Endothelial cell of umbilical vein (primary cell): ENCODE measurements around the gene ZP1. TPM values are rescaled to one million over a fixed set of nuclear protein-coding genes. Genes with fewer than 3 reads are reported as not detected.

ENCODE experiments used
- BruUV-seq: library from RNA; stranded (reverse); fragments of 400-500 nt; replicated peaks from 2 replicates; lab custom pipeline; 2021; lab: Mats Ljungman, UMichigan
- CTCF ChIA-PET: fragments of 300-600, 350-600 bp; sonication (Branson Sonifier 250); formaldehyde crosslinking; loops from one replicate; lab custom pipeline; 2021; ENCODE audit warnings: antibody characterized with exemption, inconsistent platforms; lab: Charles Lee
- POLR2A ChIA-PET: fragments of 300-600, 350-600 bp; sonication (Branson Sonifier 250); formaldehyde crosslinking; loops from one replicate; lab custom pipeline; 2021; ENCODE audit warnings: antibody characterized with exemption, inconsistent platforms; lab: Charles Lee
- DNase-seq: peaks from one replicate; pipeline ENCODE4 v3.0.0-alpha.2; 2011; ENCODE audit warnings: low read depth, low spot score
- FAIRE-seq: peaks from 2 replicates; lab custom pipeline; 2011; peaks lifted over from hg19 to GRCh38; lab: Jason Lieb, UNC
- H2AFZ ChIP-seq: 2 replicates; pipeline ENCODE4 v1.6.0; 2012; ENCODE audit warnings: low read depth, low read length, control low read depth, inconsistent platforms
- H3K27ac ChIP-seq: 2 replicates; pipeline ENCODE4 v1.5.1; 2011; ENCODE audit warnings: low read depth, mild to moderate bottlenecking, control low read depth, low read length, moderate library complexity; ENCODE audit not compliant: insufficient read depth
- H3K27me3 ChIP-seq, 2 experiments: 2 replicates each; pipeline versions ENCODE4 v1.6.0 to v1.6.1; 2011; ENCODE audit warnings: low read length in 2 of 2, mixed read lengths in 1 of 2; ENCODE audit not compliant: control insufficient read depth in 2 of 2, insufficient read depth in 2 of 2
- H3K36me3 ChIP-seq, 2 experiments: 2 replicates in 1 of 2; 3 replicates in 1 of 2; pipeline ENCODE4 v1.5.1; 2011; ENCODE audit warnings: low read length in 2 of 2, mild to moderate bottlenecking in 1 of 2, moderate library complexity in 1 of 2; ENCODE audit not compliant: control insufficient read depth in 2 of 2, insufficient read depth in 2 of 2; ENCODE audit errors: extremely low read depth in 1 of 2
- H3K4me1 ChIP-seq: 3 replicates; pipeline ENCODE4 v1.5.1; 2011; ENCODE audit warnings: mild to moderate bottlenecking, low read length; ENCODE audit not compliant: control insufficient read depth, insufficient read depth; ENCODE audit errors: extremely low read depth
- H3K4me2 ChIP-seq: 2 replicates; pipeline ENCODE4 v1.6.1; 2011; ENCODE audit warnings: low read length, control low read depth, mixed read lengths; ENCODE audit not compliant: insufficient read depth
- H3K4me3 ChIP-seq, 3 experiments: fragments of 200-600 bp in 1 of 3; sonication (generic), shearing (Covaris generic) in 1 of 3; replicated peaks in 1 of 3; 2 replicates each; pipeline ENCODE4 v1.5.1; 2011 to 2016; ENCODE audit warnings: control low read depth in 3 of 3, low read length in 3 of 3, mild to moderate bottlenecking in 2 of 3, inconsistent platforms in 1 of 3, low read depth in 1 of 3, moderate library complexity in 1 of 3; ENCODE audit not compliant: insufficient read depth in 1 of 3
- H3K79me2 ChIP-seq: 2 replicates; pipeline ENCODE4 v1.6.0; 2012; ENCODE audit warnings: low read length, inconsistent platforms; ENCODE audit not compliant: control insufficient read depth, insufficient read depth
- H3K9ac ChIP-seq: replicated peaks from 2 replicates; pipeline ENCODE3; 2011; ENCODE audit warnings: low read length, control low read depth; ENCODE audit not compliant: insufficient read depth; ENCODE audit errors: extremely low read depth
- H3K9me1 ChIP-seq: replicated peaks from 3 replicates; pipeline ENCODE4 v1.6.0; 2011; ENCODE audit warnings: mild to moderate bottlenecking, low read length; ENCODE audit not compliant: control insufficient read depth, insufficient read depth; ENCODE audit errors: extremely low read depth
- H3K9me3 ChIP-seq: replicated peaks from 2 replicates; pipeline ENCODE4 v1.5.1; 2012; ENCODE audit warnings: low read length, inconsistent platforms; ENCODE audit not compliant: control insufficient read depth, insufficient read depth
- H4K20me1 ChIP-seq: replicated peaks from 2 replicates; pipeline ENCODE3; 2011; ENCODE audit warnings: mild to moderate bottlenecking, low read length; ENCODE audit not compliant: control insufficient read depth, insufficient read depth; ENCODE audit errors: extremely low read depth
- EZH2 ChIP-seq: IDR thresholded peaks from 2 replicates; pipeline ENCODE4 v1.6.1; 2012; ENCODE audit warnings: borderline replicate concordance, low read depth, mild to moderate bottlenecking, moderate library complexity, low read length, inconsistent platforms; ENCODE audit not compliant: severe bottlenecking
- JUN ChIP-seq: IDR thresholded peaks from 2 replicates; pipeline ENCODE4 v1.6.1; 2011; ENCODE audit warnings: borderline replicate concordance, low read depth; ENCODE audit not compliant: insufficient read length, insufficient read depth
- MYC ChIP-seq: IDR thresholded peaks from one replicate; pipeline ENCODE4 v1.6.1; 2011; ENCODE audit warnings: mild to moderate bottlenecking, low read depth, low read length
- POLR2A ChIP-seq: IDR thresholded peaks from 2 replicates; pipeline ENCODE4 v1.6.1; 2012; ENCODE audit warnings: low read depth, mild to moderate bottlenecking, control low read depth, low read length
- POLR2AphosphoS5 ChIP-seq: IDR thresholded peaks from 2 replicates; pipeline ENCODE4 v1.6.1; 2012; ENCODE audit warnings: low read depth, mild to moderate bottlenecking, control low read depth, low read length, moderate library complexity; ENCODE audit not compliant: insufficient read depth
- dilution Hi-C: fragments of 300-500 bp; cut with MboI; formaldehyde crosslinking; loops from one replicate; pipeline ENCODE4 v1.15.0; 2019; ENCODE audit warnings: low sequenced_read_pairs; ENCODE audit not compliant: extremely low pct_ligation_motif_present
- intact Hi-C: fragments of 100-400 bp; cut with micrococcal nuclease; formaldehyde crosslinking; loops from one replicate; pipeline ENCODE4 v1.10.0; 2022
- polyA plus RNA-seq, 4 experiments: library from polyadenylated mRNA; depleted of rRNA in 3 of 4; stranded (reverse) in 3 of 4; unstranded in 1 of 4; fragments of >200 nt; gene quantifications; 2 replicates each; pipeline versions ENCODE4 v1.2.1 to v1.2.3, GENCODE V29; 2011 to 2012; ENCODE audit warnings: missing spikeins in 1 of 4
- total RNA-seq: library from RNA; stranded (reverse); gene quantifications from 2 replicates; pipeline ENCODE4 v1.2.3, GENCODE V29; 2021
- TF ChIP-seq, protein P1 (sequence below), 2 donors: IDR thresholded peaks; 1 replicate in 1 of 2; 2 replicates in 1 of 2; pipeline ENCODE4 v1.5.1; 2011; ENCODE audit warnings: low read length in 2 of 2, mild to moderate bottlenecking in 2 of 2, moderate library complexity in 2 of 2, control low read depth in 1 of 2, inconsistent platforms in 1 of 2, low read depth in 1 of 2; ENCODE audit not compliant: insufficient read depth in 1 of 2; ENCODE audit errors: extremely low read depth in 1 of 2
- TF ChIP-seq, protein P2 (sequence below): IDR thresholded peaks from 2 replicates; pipeline ENCODE4 v1.6.1; 2011; ENCODE audit not compliant: insufficient read depth, insufficient read length

The ZP1 gene
- total and polyA plus RNA-seq, 2 donors (not counting 3 experiments of a cell fraction or from before 2014, with no cell fraction given), result not detected

DNA sequence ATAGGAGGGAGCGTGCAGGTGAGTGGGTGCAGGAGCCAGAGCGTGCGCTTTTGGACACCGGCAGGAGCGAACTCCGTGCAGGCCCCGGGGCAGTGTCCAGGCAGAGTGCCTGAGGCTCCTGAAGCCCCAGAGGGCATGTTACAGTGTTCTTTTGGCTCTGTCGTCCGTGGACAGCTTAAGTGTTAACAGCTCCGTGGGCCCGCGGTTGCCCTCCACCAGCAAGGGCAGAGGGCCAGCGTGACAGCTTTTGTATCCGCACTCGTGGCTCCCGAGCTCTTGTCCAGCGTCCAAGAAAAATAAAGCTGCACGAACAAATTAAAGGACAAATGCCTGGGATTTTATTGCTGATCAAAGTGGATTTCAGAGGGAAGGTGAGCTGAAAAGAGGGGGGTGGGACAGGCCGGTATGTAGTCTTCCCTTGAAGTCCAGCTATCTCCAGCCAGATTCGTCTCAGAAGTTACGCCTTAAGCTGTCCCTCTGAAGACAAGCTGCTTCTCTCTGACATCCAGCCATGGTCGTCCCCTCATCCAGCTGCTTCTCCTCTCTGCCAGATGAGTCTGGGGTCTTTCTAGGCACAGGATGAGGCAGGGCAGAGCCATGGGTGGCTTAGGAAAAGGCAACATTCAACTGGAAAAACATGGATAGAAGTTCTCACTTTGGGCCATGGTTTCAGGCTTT lies 45.6 kb downstream of the ZP1 start:
- CTCF ChIA-PET, result interaction anchor here (0.9 to 4.8 kb wide), 10 partner anchors 8 to 240 kb away, joined by 3 to 32 read pairs (median 4); no protein-coding TSS in a partner anchor
- no peaks in the 10 kb centered on the region for H4K20me1 ChIP-seq
- H3K4me3 ChIP-seq, result peak overlapping the region in 2 of 3 experiments; percentile 76 to 79
- H3K79me2 ChIP-seq, result peaks cover 35% of the 10 kb centered on the region
- H3K9ac ChIP-seq, result peak overlapping the region; percentile 74
- FAIRE-seq (peak; percentile 64), DNase-seq (peak; percentile 22)
- peaks cover 26% of the 10 kb centered on the region for H3K4me1 ChIP-seq
- no peaks in the 10 kb centered on the region for H3K36me3 ChIP-seq
- POLR2A ChIA-PET, result interaction anchor here (1.0 to 1.5 kb wide), 2 partner anchors 11 to 14 kb away, joined by 3 to 5 read pairs; partner anchors contain the start of gene TMEM132A
- H3K4me2 ChIP-seq, result peak overlapping the region; percentile 94
- H3K9me3 ChIP-seq, result no peaks in the 10 kb centered on the region
- H2AFZ ChIP-seq, result peak overlapping the region; percentile 96
- no TSS peak for BruUV-seq
- intact Hi-C loops (loop anchor here (10.0 kb wide), 1 partner anchor 222 kb away; no protein-coding TSS in a partner anchor), dilution Hi-C loops (no loop called here)
- H3K27me3 ChIP-seq, result peaks cover 0 to 5% of the 10 kb centered on the region in 2 experiments
- peak overlapping the region; percentile 65 for H3K27ac ChIP-seq
- no peaks in the 10 kb centered on the region for H3K9me1 ChIP-seq
- TF ChIP-seq JUN (no peak), MYC (no peak), POLR2A (no peak), EZH2 (no peak), POLR2AphosphoS5 (no peak)
- TF ChIP-seq, protein P1, sequence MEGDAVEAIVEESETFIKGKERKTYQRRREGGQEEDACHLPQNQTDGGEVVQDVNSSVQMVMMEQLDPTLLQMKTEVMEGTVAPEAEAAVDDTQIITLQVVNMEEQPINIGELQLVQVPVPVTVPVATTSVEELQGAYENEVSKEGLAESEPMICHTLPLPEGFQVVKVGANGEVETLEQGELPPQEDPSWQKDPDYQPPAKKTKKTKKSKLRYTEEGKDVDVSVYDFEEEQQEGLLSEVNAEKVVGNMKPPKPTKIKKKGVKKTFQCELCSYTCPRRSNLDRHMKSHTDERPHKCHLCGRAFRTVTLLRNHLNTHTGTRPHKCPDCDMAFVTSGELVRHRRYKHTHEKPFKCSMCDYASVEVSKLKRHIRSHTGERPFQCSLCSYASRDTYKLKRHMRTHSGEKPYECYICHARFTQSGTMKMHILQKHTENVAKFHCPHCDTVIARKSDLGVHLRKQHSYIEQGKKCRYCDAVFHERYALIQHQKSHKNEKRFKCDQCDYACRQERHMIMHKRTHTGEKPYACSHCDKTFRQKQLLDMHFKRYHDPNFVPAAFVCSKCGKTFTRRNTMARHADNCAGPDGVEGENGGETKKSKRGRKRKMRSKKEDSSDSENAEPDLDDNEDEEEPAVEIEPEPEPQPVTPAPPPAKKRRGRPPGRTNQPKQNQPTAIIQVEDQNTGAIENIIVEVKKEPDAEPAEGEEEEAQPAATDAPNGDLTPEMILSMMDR (IDR thresholded peaks at IDR 0.05; ENCODE audit: extremely low read depth in 1 of 2, insufficient read depth in 1 of 2, low read depth in 1 of 2, low read length in 2 of 2), result no peak
- TF ChIP-seq, protein P2, sequence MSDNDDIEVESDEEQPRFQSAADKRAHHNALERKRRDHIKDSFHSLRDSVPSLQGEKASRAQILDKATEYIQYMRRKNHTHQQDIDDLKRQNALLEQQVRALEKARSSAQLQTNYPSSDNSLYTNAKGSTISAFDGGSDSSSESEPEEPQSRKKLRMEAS, result no peak
